Measurements from ENCODE around the gene PRRX2. TPM values are rescaled to one million over a fixed set of nuclear protein-coding genes. Genes with fewer than 3 reads are reported as not detected.

Gene PRRX2
- total and polyA plus RNA-seq, 9 of the 15 experiments (the other 6 are each of a cell fraction or from before 2014, with no cell fraction given) = 0.21 TPM; not detected in 8

GRCh38 chr9:129769669-129770068 is 104.2 kb downstream of the PRRX2 start (continued):
- no peak for TF ChIP-seq NCOA1 (IDR thresholded peaks at IDR 0.05; ENCODE audit: low read depth)
- TF ChIP-seq TAL1 (IDR thresholded peaks at IDR 0.05) = peak; percentile 54; the same call in 1 of the 2 replicates
- TF ChIP-seq NCOR1 (IDR thresholded peaks at IDR 0.05) = peak; percentile 60; the same call in 1 of the 2 replicates
- 0 out of 2 replicates have a peak, but pooled peaks have one; percentile 12 for TF ChIP-seq ATF7 (IDR thresholded peaks at IDR 0.05)
- TF ChIP-seq NR0B1 (IDR thresholded peaks at IDR 0.05; ENCODE audit: partially characterized antibody) = no peak
- TF ChIP-seq ZNF740 (CRISPR knock-in tag; IDR thresholded peaks at IDR 0.05) = no peak
- TF ChIP-seq ZNF740 (tag; IDR thresholded peaks at IDR 0.05) = no peak
- peak; percentile 24; the same call in 1 of the 2 replicates for TF ChIP-seq POLR2AphosphoS5 (IDR thresholded peaks at IDR 0.05; ENCODE audit: control insufficient read depth, insufficient read depth, low read depth, low read length)
- no peak for TF ChIP-seq HOMEZ (CRISPR knock-in tag; IDR thresholded peaks at IDR 0.05)
- peak; percentile 11; the same call in 1 of the 2 replicates for TF ChIP-seq ZNF384 (IDR thresholded peaks at IDR 0.05; ENCODE audit: low read depth, low read length)
- no peak for TF ChIP-seq PBX2 (CRISPR knock-in tag; IDR thresholded peaks at IDR 0.05; ENCODE audit: low read depth)
- peak; percentile 25; the same call in 1 of the 2 replicates for TF ChIP-seq PBX2 (tag; conservative IDR thresholded peaks at IDR 0.05; ENCODE audit: low read depth)
- peak; percentile 79 for TF ChIP-seq CBFA2T3 (IDR thresholded peaks at IDR 0.05)
- TF ChIP-seq HNRNPLL (IDR thresholded peaks at IDR 0.05; ENCODE audit: low read depth, low read length, poor library complexity, severe bottlenecking) = peak; percentile 32
- TF ChIP-seq MTA3 (IDR thresholded peaks at IDR 0.05; ENCODE audit: borderline replicate concordance) = no peak
- peak; percentile 77 for TF ChIP-seq ARID1B (IDR thresholded peaks at IDR 0.05)
- peak; percentile 60 for TF ChIP-seq CBFA2T2 (conservative IDR thresholded peaks at IDR 0.05)
- peak; percentile 30; the same call in 1 of the 2 replicates for TF ChIP-seq ZFX (CRISPR knock-in tag; IDR thresholded peaks at IDR 0.05)
- 0 out of 2 replicates have a peak, but pooled peaks have one; percentile 11 for TF ChIP-seq MTA2 (IDR thresholded peaks at IDR 0.05; ENCODE audit: low read depth)
- peak; percentile 97 for TF ChIP-seq TCF7 (IDR thresholded peaks at IDR 0.05; ENCODE audit: borderline replicate concordance)
- TF ChIP-seq SMARCE1 (IDR thresholded peaks at IDR 0.05) = peak; percentile 55; the same call in 1 of the 2 replicates
- TF ChIP-seq SMARCA4 (IDR thresholded peaks at IDR 0.05) = peak; percentile 53; the same call in 1 of the 2 replicates
- no peak for TF ChIP-seq ZKSCAN8 (CRISPR knock-in tag; IDR thresholded peaks at IDR 0.05)
- no peak for TF ChIP-seq JUND (IDR thresholded peaks at IDR 0.05; ENCODE audit: borderline replicate concordance, low read depth, low read length)
- TF ChIP-seq JUND (tag; IDR thresholded peaks at IDR 0.05; ENCODE audit: borderline replicate concordance, low read depth, low read length) = peak; percentile 16; the same call in 1 of the 3 replicates

All from K562 (cell line).